ENCODE measurements around the gene EDNRA.

Gene EDNRA

DNA sequence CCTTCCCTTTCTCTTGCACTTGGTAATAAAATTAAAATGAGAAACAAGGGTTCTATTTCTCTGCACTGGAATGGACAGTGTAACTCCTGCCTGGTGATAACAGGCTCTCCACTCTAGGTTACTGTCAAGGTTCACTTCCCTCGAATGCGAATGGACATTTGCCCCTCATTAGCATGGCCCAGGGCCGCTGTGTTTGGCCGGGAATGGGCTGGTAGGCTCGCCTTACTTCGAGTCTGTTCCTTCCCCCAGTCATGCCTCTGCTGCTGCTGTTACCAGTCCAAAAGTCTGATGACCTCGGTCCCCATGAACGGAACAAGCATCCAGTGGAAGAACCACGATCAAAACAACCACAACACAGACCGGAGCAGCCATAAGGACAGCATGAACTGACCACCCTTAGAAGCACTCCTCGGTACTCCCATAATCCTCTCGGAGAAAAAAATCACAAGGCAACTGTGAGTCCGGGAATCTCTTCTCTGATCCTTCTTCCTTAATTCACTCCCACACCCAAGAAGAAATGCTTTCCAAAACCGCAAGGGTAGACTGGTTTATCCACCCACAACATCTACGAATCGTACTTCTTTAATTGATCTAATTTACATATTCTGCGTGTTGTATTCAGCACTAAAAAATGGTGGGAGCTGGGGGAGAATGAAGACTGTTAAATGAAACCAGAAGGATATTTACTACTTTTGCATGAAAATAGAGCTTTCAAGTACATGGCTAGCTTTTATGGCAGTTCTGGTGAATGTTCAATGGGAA, 61.5 kb downstream of the EDNRA start:
- no peak for DNase-seq (ENCODE audit: low read depth in 2 of 2)

DNA sequence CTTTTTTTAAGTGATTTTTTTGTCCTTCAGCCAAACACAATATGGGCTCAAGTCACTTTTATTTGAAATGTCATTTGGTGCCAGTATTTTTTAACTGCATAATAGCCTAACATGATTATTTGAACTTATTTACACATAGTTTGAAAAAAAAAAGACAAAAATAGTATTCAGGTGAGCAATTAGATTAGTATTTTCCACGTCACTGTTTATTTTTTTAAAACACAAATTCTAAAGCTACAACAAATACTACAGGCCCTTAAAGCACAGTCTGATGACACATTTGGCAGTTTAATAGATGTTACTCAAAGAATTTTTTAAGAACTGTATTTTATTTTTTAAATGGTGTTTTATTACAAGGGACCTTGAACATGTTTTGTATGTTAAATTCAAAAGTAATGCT, 62.1 kb downstream of the EDNRA start:
- no peak for DNase-seq (ENCODE audit: low read depth in 2 of 2)

GRCh38 chr4:147546349-147546748, 65.5 kb downstream of the EDNRA start:
- DNase-seq (ENCODE audit: low read depth in 2 of 2), result no peak

DNA sequence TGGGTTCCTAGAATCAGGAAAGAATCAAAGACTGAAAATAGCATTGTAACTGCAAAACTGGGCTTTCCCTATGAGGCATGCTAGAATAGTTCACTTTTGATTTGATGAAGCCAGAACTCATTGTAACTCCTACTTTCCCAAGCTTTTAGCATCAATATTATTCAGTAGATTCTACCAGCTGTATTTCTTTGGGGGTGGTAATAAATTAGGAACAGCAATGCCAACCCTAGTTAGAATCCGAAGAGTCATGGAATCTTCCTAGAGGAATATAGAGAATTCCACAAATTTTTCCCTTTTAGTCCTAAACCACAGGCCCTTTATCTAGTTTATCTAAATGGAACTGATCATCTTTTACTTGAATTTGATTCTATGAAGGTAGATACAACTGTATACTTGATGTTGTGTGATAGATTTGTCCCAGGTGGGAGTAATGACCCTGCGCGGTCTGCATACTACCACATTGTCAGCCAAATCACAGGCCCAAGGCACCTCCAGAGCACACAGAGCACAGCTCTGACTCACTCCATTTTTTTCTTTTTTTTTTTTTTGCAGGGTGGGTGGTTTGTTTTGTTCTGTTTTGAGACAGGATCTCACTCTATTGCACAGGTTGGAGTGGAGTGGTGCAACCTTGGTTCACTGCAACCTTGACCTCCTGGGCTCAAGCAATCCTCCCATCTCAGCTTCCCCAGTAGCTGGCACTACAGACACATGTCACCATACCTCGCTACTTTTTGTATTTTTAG, 66.6 kb downstream of the EDNRA start:
- DNase-seq (ENCODE audit: low read depth in 2 of 2), result no peak

GRCh38 chr4:147548256-147548655, 67.4 kb downstream of the EDNRA start:
- DNase-seq (ENCODE audit: low read depth in 2 of 2), result no peak

GRCh38 chr4:147550626-147551246, 69.8 kb downstream of the EDNRA start:
- DNase-seq (ENCODE audit: low read depth in 2 of 2), result no peak

- no peak for DNase-seq (ENCODE audit: low read depth in 2 of 2)
Measured at GRCh38 chr4:147560625-147561024, 79.7 kb downstream of the EDNRA start.

GRCh38 chr4:147566762-147567161, 85.9 kb downstream of the EDNRA start:
- no peak for DNase-seq (ENCODE audit: low read depth in 2 of 2)

DNA sequence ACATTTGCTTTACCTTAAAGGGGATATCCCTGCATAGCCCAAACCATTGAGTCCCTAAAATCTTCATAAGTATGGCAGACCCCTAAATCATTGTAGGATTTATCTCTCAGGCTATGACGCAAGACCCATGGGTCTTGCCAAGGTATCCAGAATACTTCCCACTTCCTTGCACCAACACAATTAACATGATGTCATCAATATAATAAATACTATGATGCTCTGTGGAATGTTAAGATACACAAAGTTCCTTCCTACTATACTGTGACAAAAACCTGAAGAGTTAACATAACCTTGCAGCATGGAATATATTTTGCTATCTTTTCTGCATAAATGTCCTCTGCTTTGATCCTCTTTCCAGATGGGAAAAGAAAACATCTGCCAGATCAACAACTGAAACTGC, 86.4 kb downstream of the EDNRA start:
- DNase-seq (ENCODE audit: low read depth in 2 of 2), result no peak

DNA sequence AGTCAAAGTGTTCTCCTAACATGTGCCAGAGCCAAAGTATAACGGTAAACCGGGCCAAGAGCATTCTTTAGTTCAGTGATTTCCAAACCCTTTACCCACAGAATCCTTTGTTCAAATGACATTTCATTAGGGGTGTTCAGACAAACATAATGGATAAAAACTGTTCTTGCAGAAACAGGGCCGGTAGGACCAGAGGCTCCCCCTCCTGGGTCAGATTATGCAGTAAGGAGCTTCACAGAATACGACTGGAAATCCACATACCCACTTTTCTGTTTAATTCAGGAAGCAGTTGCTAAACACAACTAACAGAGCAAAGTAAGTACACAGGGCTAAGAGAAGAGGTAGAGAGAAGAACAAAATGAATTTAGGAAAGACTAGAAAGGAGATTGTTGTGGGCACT, 89.7 kb downstream of the EDNRA start:
- DNase-seq (ENCODE audit: low read depth in 2 of 2), result no peak

DNA sequence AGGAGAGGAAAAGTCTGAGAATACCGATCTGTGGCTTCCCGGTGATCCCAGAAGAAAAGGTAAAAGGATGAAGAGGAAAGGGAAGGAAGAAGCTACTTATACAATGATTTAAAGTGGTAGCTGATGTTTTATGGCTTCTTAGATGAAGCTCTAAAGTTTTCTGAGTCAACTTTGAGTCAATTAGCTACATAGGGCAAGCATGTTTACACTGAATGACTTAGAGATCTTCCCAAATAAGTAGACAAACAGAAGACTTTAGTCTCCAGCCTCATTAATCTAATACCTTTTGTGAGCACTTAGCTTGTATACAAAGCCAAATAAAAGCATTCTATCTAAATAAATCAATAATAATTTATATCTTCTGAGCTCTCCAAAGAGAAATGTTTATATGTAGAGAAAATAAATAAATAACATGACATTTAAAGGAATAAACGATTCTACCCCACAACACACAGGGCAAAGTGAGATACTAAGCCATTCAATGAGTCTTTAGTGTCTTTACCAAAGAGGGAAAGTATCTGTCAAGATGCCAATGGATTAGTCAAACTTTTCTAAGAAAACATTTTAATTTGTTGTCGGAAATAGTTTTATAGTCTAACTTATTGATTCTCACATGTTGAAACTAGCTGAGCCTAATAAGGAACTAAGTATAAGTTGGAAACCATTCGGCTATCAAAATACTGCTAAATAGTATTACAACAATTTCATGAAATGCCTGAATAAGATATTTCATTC, 90.3 kb downstream of the EDNRA start:
- DNase-seq (ENCODE audit: low read depth in 2 of 2), result no peak

DNA sequence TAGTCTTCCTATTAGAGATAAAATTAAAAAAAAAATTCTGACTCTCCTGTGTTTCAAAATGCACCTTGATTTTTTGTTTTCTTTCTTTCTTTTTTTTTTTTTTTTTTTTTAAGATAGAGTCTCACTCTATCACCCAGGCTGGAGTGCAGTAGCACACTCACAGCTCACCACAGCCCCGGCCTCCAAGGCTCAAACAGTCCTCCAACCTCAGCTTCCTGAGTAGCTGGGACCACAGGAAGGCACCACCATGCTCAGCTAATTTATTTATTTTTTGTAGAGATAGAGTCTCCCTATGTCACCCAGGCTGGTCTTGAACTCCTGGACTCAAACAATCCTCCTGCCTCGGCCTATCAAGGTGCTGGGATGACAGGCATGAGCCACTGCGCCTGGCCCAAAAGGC, 95.2 kb downstream of the EDNRA start:
- no peak for DNase-seq (ENCODE audit: low read depth in 2 of 2)

DNA sequence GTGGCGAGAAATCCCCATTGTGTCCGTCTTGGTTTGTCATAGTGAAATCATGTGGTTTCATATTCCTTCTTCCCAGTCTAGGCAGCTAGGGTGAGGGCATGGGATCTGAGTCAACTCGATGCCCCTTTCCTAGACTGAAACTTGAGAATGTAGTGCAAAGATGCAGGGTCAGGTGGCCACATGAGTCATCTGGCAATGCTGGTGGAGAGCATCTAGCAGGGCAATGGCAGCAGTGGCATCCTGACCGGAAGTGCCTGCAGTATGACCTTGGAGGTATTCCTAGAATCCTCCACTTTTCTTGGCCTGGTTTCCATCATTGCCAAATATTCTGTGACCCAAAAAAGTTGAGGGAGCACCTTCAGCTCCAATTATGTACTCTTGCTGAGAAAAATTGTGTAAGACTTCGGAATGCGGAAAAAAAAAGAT, 97.2 kb downstream of the EDNRA start:
- no peak for DNase-seq (ENCODE audit: low read depth in 2 of 2)

DNA sequence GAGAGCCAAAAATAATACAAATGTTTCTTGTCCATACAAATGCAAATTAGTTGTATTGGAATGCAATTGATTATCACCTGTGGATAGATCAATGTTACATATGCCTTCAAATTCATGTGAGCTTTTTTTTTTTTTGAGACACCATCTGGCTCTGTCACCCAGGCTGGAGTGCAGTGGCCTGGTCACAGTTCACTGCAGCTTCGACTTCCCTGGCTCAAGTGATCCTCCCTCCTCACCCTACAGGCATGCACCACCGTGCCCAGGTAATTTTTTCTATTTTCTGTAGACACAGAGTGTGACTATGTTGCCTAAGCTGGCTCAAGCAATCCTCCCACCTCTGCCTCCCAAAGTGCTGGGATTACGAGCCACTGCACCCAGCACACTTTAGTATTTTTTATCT, 97.7 kb downstream of the EDNRA start:
- DNase-seq (ENCODE audit: low read depth in 2 of 2), result no peak

DNA sequence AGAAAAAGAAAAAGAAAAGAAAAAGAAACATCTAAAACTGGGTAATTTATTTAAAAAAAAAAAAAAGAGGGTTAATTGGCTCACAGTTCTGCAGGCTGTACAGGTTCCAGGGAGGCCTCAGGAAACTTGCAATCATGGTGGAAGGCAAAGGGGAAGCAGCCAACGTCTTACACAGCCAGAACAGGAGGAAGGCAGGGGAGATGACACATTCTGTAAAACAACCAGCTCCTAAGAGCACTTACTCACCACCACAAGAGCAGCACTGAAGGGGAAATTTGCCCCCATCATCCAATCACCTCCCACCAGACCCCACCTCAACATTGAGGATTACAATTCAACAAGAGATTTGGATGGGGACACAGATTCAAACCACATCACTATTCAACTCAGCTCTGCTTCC, 99.5 kb downstream of the EDNRA start:
- DNase-seq (ENCODE audit: low read depth in 2 of 2), result no peak

DNA sequence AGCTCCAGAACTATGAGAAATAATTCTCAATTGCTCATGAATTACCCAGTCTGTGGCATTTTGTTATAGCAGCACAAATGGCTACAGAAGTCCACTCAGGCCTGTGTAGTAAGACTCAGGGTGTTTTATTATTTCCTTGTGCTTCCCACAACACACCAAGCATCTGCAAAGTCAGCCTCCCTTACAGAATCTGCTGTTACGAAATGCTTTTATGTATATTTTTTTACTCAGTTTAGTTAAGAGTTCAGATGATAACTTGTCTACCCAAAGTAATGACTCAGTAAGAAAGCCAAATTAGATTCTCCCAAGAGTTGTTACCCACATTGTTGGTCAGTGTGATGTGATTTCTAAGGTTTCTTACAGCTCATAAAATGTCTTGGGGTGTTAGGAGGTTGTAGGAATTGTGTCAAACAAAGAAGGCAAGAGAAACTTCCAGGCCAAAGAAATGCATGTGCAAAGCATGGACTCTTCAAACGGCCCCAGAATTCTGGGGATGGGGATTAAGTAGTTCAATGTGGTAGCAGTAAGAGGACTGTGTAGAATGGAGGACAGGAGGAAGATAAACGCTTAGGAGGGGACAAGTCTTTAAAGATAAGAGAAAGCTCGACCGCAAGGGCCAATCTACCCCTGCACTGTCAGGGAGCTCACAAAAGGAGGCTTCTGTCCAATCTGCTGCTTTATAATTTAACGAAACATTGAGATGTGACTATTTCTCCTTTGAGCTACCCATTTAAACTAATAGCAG, 100.9 kb downstream of the EDNRA start:
- DNase-seq (ENCODE audit: low read depth in 2 of 2), result no peak

DNA sequence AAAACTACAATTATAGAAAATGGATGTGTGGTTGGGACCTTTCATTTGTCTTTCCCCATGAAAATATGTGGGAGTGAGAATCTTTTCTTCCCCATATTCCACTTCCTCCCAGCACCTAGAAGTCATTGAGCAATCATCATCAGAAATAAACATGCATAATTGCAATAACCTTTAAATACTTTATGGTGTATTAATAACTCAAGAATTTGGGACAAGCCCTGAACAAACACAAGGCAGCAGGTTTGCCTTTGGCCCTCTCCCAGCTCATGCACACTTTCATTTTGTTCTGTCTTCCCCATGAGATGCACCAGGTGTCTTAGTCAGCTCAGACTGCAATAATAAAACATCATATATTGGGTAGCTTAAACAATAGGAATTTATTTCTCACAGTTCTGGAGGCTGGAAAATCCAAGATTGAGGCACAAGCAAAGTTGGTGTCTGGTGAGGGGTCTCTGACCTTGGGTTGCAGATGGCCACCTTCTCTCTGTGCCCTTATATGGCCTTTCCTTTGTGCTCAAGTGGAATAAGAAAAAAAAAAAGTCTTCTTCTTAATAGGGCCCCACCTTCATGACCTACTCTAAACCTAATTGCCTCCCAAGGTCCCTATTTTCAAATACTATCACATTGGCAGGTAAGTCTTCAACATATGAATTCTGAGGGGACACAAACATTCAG, 101.6 kb downstream of the EDNRA start:
- DNase-seq (ENCODE audit: low read depth in 2 of 2), result no peak

- DNase-seq (ENCODE audit: low read depth in 2 of 2), result no peak
Measured at GRCh38 chr4:147583876-147584275, 103.0 kb downstream of the EDNRA start.

DNA sequence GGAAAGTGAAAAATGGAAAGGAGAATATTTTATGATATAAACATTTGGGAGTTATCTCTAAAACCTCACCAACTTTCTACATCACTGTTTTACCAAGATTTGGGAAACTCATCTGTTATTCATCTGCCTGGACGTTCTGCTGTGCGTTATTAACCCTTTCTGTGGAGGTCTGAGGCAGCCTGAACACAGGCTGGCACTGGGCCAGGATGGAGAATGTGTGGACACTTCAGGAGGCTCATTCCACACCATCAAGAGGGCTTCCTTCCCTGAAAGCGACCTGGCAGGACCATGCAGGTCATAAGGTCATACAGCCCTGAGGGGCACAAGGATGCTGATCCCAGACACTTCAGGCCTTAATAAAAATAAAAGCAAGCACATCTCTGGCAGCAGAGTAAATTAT, 105.1 kb downstream of the EDNRA start:
- no peak for DNase-seq (ENCODE audit: low read depth in 2 of 2)

DNA sequence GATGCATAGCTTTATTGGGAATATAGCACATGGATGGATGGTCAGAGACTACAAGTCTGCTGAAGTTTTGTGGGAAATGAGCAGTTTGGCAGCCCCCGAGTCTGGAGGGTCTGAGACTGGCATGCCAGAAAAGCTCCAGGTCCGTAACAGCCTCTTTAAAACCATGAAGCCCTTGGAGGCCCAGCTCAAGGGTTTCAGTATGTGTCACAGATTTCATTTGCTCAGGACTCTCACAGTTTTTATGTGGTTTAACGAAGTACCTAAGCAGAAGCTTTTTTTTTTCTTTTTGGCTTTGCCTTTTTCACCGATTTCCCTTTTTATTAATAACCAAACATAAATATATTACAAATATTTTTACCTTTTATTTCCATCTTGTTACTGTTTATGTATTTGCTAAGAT, 105.7 kb downstream of the EDNRA start:
- DNase-seq (ENCODE audit: low read depth in 2 of 2), result no peak

DNA sequence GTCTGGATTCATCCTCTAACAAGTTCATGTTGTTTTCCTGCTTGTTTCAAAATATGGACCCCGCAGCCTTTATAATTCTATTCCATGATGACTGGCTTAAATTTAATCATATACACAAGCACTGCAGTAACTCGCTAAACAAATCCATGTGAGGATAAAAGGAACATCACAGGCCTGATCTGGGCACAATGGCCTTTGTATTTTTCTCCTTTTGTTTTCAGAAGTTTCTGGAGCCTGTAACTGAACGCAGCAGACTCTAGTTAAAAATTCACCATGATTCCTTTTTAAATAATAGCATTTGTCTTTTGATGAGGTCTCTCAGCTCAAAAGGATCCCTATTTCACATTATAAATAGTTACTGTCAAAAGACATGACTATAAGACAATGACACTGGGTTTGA, 106.1 kb downstream of the EDNRA start:
- DNase-seq (ENCODE audit: low read depth in 2 of 2), result no peak
